BE2C (cell line): Measurements from ENCODE around the gene STARD4.

ENCODE experiments used
- DNase-seq: peaks from one replicate; pipeline ENCODE4 v3.0.0-alpha.2; 2020
- H3K27me3 ChIP-seq: fragments of 250-450 bp; sonication (Bioruptor Pico); 2 replicates; pipeline ENCODE4 v1.5.1; 2020; ENCODE audit warnings: mild to moderate bottlenecking
- H3K36me3 ChIP-seq: fragments of 250-450 bp; sonication (Bioruptor Pico); 2 replicates; pipeline ENCODE4 v1.5.1; 2020; ENCODE audit warnings: mild to moderate bottlenecking
- H3K4me1 ChIP-seq: fragments of 250-450 bp; sonication (Bioruptor Pico); 2 replicates; pipeline ENCODE4 v1.5.1; 2020
- H3K4me3 ChIP-seq: 2 replicates; pipeline ENCODE4 v1.5.1; 2011; ENCODE audit warnings: low read depth, low read length
- H3K9me3 ChIP-seq: fragments of 250-450 bp; sonication (Bioruptor Pico); 2 replicates; pipeline ENCODE4 v1.5.1; 2020
- CTCF ChIP-seq: IDR thresholded peaks from 2 replicates; pipeline ENCODE4 v1.5.1; 2012; ENCODE audit warnings: mild to moderate bottlenecking, low read depth, low read length

The STARD4 gene

GRCh38 chr5:111505096-111505495 is 7.2 kb downstream of the STARD4 start:
- TF ChIP-seq CTCF, result no peak
- H3K27me3 ChIP-seq, result no peaks in the 10 kb centered on the region
- no peak for DNase-seq
- peaks cover 56% of the 10 kb centered on the region for H3K36me3 ChIP-seq
- H3K4me1 ChIP-seq, result peaks cover 15% of the 10 kb centered on the region
- H3K4me3 ChIP-seq, result no peak overlapping the region
- H3K9me3 ChIP-seq, result no peaks in the 10 kb centered on the region

GRCh38 chr5:111502956-111503355 is 9.4 kb downstream of the STARD4 start:
- no peaks in the 10 kb centered on the region for H3K27me3 ChIP-seq
- TF ChIP-seq CTCF, result no peak
- DNase-seq, result no peak
- peaks cover 74% of the 10 kb centered on the region for H3K36me3 ChIP-seq
- H3K4me3 ChIP-seq, result no peak overlapping the region
- no peaks in the 10 kb centered on the region for H3K9me3 ChIP-seq
- H3K4me1 ChIP-seq, result peaks cover 15% of the 10 kb centered on the region

- Histone ChIP-seq H3K9me3 (no peaks in the 10 kb centered on the region), H3K36me3 (peaks cover 63% of the 10 kb centered on the region), H3K4me3 (no peak overlapping the region), H3K4me1 (peaks cover 27% of the 10 kb centered on the region), H3K27me3 (no peaks in the 10 kb centered on the region)
- TF ChIP-seq CTCF, result no peak
- no peak for DNase-seq
Observed at GRCh38 chr5:111498346-111498745, 14.0 kb downstream of the STARD4 start.

GRCh38 chr5:111495159-111495558 is 17.2 kb downstream of the STARD4 start:
- no peaks in the 10 kb centered on the region for H3K9me3 ChIP-seq
- no peak overlapping the region for H3K4me3 ChIP-seq
- no peaks in the 10 kb centered on the region for H3K27me3 ChIP-seq
- H3K4me1 ChIP-seq, result peaks cover 38% of the 10 kb centered on the region
- DNase-seq, result peak; percentile 64
- no peak for TF ChIP-seq CTCF
- peaks cover 49% of the 10 kb centered on the region for H3K36me3 ChIP-seq

- TF ChIP-seq CTCF, result no peak
- Histone ChIP-seq H3K27me3 (no peaks in the 10 kb centered on the region), H3K4me3 (no peak overlapping the region), H3K36me3 (peaks cover 49% of the 10 kb centered on the region), H3K4me1 (peaks cover 38% of the 10 kb centered on the region), H3K9me3 (no peaks in the 10 kb centered on the region)
- DNase-seq, result no peak
Observed at GRCh38 chr5:111494355-111494999, 17.9 kb downstream of the STARD4 start.

GRCh38 chr5:111493031-111493430 is 19.3 kb downstream of the STARD4 start:
- Histone ChIP-seq H3K27me3 (no peaks in the 10 kb centered on the region), H3K4me1 (peaks cover 37% of the 10 kb centered on the region), H3K4me3 (no peak overlapping the region), H3K36me3 (peaks cover 41% of the 10 kb centered on the region), H3K9me3 (no peaks in the 10 kb centered on the region)
- no peak for DNase-seq
- no peak for TF ChIP-seq CTCF
